HG03354 (cell line): ENCODE data around the gene NOL4L.

ENCODE experiments used
- ATAC-seq: cut with Tn5 transposase; IDR thresholded peaks from one replicate; pipeline ENCODE4 v1.9.1; 2021; ENCODE audit warnings: mild to moderate bottlenecking; ENCODE audit not compliant: unreplicated experiment, poor library complexity, severe bottlenecking

Gene NOL4L

GRCh38 chr20:32564921-32565734 lies 20.0 kb downstream of the NOL4L start:
- no peak for ATAC-seq

DNA sequence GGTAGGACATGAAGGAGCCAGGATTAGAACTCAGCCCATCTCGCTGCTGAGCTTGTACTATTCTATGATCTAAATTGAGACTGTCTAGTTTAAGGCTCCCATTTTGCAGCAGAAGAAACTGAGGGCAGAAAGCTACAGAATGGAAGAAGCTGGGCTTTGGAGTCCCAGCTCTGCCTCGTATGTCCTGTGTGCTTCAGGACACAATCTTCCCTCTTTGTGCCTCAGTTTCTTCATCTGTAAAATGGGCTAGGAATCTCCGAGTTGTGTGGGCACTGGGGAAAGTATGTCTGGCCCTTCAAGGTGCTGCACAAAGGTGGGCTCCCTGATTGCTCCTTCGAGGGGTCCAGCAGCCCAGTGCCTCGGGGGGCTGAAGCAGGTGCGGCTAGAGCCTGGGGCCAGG lies 20.7 kb downstream of the NOL4L start:
- ATAC-seq: no peak

GRCh38 chr20:32563311-32564272 lies 21.5 kb downstream of the NOL4L start:
- ATAC-seq: no peak

GRCh38 chr20:32562495-32562911 lies 22.6 kb downstream of the NOL4L start:
- no peak for ATAC-seq

DNA sequence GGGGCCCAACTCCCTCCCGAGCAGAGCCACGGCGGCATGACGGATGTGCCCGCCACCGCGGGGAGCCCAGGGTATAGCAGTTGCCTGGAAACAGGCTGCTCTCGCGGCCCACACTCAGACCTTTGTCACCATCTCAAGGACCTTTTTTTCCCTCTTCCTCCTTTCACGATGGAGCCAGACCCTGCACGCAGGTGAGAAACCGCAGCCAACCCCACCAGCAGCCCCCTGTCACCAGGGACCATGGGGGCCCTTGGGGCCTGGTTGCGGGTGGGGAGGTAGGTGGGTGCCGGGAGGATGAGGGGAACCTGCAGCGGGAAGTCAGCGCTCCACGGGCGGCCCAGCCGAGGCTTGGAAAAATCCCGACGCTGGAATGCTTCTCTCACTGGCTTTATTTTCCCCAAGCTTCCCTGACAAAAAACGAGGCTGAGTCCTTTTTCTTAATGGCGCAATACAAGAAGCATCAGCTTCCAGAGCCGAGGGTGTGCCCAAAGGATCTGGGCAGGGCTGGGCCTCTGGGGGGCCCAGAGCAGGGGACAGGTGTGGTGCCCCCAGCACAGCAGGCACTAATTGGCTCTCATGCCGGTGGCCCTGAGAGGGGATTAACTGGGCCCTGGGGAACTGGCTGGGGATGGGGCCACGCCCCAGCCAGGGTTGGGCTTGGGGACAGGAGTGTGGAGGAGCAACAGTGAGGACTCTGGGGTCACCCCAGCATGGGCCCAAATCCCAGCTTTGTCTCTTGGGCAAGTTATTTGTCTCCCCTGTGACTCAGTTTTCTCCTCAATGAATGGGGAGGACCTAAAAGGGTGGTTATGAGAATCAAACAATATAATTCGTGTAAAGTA lies 23.9 kb downstream of the NOL4L start:
- no peak for ATAC-seq

- ATAC-seq: no peak
Measured at GRCh38 chr20:32560482-32560988, 24.6 kb downstream of the NOL4L start.

GRCh38 chr20:32559753-32560380 lies 25.3 kb downstream of the NOL4L start:
- ATAC-seq: no peak

DNA sequence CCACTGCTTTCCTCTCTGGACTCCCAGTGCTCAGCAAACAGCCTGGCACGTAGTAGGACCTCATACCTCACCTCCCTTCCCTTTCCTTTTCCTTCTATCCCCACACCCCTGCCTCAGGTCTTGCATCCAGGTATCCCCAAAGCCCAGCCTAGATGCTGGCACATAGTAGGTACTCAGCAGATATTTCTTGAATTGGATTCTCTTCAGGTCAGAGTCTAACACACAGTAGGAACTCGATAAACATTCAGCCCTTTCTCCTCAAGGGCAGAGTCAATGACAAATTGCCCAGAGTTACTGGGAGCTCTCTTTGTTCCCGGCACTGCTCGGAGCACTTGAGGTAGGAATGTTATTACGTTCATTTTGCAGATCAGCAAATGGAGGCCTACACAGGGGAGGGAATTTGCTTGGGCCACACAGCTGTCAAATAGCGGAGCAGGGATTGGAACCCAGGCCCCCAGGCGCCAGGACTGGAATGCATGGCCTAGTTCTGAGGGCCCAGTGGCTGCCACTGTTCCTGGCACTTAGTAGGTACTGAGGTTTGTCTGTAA lies 25.9 kb downstream of the NOL4L start:
- no peak for ATAC-seq

GRCh38 chr20:32558526-32558925 lies 26.6 kb downstream of the NOL4L start:
- ATAC-seq: no peak

- no peak for ATAC-seq
Measured at GRCh38 chr20:32557319-32557718, 27.8 kb downstream of the NOL4L start.

DNA sequence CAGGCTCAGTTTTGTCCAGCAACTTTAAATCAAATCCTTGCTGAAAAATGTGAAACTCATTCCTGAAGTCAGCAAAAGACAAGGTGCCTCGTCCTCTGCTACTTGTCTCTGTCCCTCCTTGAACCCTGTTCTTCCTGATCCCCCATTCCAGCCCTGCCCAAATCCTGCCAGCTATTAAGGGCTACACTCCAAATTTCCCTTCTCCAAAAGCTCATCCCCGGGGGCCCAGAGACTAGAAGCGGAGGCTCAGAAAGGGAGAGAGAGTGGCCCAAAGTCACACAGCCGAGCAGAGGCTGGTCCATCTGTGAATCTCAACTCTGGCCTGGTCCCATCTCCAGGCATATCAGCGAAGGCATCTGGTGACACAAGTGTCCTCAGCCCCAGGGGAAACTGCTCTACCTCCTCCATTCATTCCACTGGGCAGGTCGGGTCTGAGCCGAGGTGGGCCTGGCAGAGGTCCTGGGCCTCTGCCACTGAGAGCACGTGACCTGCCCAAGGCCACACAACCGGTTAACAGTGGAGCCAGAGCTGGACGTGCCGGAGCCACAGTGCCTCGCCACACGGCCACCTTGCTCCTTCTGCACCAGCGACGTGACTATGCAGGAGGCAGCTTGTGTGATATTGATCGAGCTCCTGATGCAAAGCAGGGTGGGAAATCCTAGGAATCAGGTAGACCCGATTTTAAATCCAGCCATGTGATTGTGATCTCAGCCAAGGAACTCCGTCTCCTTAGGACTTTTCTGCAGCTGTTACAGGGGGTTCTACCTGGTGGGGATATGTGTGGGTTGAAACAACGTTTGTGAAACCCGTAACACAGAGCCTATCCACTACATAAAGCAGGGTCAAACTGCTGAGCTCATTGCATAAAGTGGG lies 28.6 kb downstream of the NOL4L start:
- ATAC-seq: no peak

GRCh38 chr20:32555584-32555983 lies 29.5 kb downstream of the NOL4L start:
- ATAC-seq: no peak

DNA sequence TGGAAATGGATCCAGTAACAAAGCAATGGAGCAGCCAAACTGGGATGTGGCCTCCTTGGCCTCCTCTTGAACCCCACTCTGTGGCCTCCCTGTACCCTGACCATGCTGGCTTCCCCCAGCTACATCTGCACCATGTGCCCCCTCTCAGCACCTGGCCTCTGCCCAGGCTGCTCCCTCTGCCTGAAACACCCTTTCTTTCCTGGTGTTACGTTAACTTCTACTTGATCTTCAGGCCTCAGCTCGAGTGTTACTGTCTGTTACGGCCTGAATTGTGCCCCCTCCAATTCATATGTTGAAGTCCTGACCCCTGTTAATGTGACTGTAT lies 30.2 kb downstream of the NOL4L start:
- no peak for ATAC-seq

GRCh38 chr20:32553618-32554017 lies 31.5 kb downstream of the NOL4L start:
- no peak for ATAC-seq

GRCh38 chr20:32551693-32552092 lies 33.4 kb downstream of the NOL4L start:
- no peak for ATAC-seq

- no peak for ATAC-seq
Measured at GRCh38 chr20:32549842-32550241, 35.3 kb downstream of the NOL4L start.

GRCh38 chr20:32547753-32548034 lies 37.4 kb downstream of the NOL4L start:
- no peak for ATAC-seq

GRCh38 chr20:32546918-32547752 lies 38.0 kb downstream of the NOL4L start:
- no peak for ATAC-seq
